Esophagus (tissue), 2 donors: Measurements from ENCODE around the gene ESRRA. TPM values are rescaled to one million over a fixed set of nuclear protein-coding genes. Genes with fewer than 3 reads are reported as not detected.

Experiments used
- H3K27ac ChIP-seq, 2 donors: one replicate each; pipeline ENCODE4 v1.5.1; 2013; ENCODE audit warnings: low read depth in 2 of 2, mild to moderate bottlenecking in 2 of 2, inconsistent platforms in 1 of 2, low read length in 1 of 2, moderate library complexity in 1 of 2
- H3K27me3 ChIP-seq, 2 donors: one replicate each; pipeline ENCODE4 v1.6.1; 2013; ENCODE audit warnings: low read length in 2 of 2, control low read depth in 1 of 2, mild to moderate bottlenecking in 1 of 2; ENCODE audit not compliant: insufficient read depth in 2 of 2, control insufficient read depth in 1 of 2
- H3K36me3 ChIP-seq, 2 donors: one replicate each; pipeline ENCODE4 v1.6.1; 2013; ENCODE audit warnings: low read length in 1 of 2; ENCODE audit not compliant: control insufficient read depth in 2 of 2, insufficient read depth in 2 of 2
- H3K4me1 ChIP-seq, 2 donors: one replicate each; pipeline ENCODE4 v1.6.1; 2013; ENCODE audit warnings: low read length in 1 of 2; ENCODE audit not compliant: control insufficient read depth in 2 of 2, insufficient read depth in 2 of 2
- H3K4me3 ChIP-seq, 2 donors: one replicate each; pipeline ENCODE4 v1.5.1; 2013; ENCODE audit warnings: low read length in 2 of 2, mild to moderate bottlenecking in 2 of 2, low read depth in 1 of 2, moderate library complexity in 1 of 2
- H3K9me3 ChIP-seq, 2 donors: one replicate each; pipeline ENCODE4 v1.6.1; 2013; ENCODE audit warnings: mild to moderate bottlenecking in 2 of 2, low read depth in 1 of 2, low read length in 1 of 2, moderate library complexity in 1 of 2; ENCODE audit not compliant: control insufficient read depth in 2 of 2, insufficient read depth in 1 of 2
- WGBS, 2 donors: extraction: QIAGEN DNeasy Blood & Tissue Kit; methylation state at CpG; one replicate each; pipeline ENCODE4 v1.1.7; 2013; 5-methylcytosine and 5-hydroxymethylcytosine counted together
- polyA plus RNA-seq, 2 donors: library from polyadenylated mRNA; stranded (reverse); fragments of 200-250 nt; gene quantifications; one replicate each; pipeline ENCODE4 v1.2.3, GENCODE V29; 2013
- donor health status: healthy with polysubstance abuse.
- donor health status: Bipolar disorder and iron deficiency.

ESRRA gene
- polyA plus RNA-seq, 2 donors, result 63.7 to 85.4 TPM

GRCh38 chr11:64348383-64349024, 43.2 kb downstream of the ESRRA start:
- H3K9me3 ChIP-seq, result no peaks in the 10 kb centered on the region
- H3K27ac ChIP-seq, result peak overlapping the region; percentile 86 to 87
- no peak overlapping the region for H3K4me3 ChIP-seq
- H3K4me1 ChIP-seq, result peaks cover 4 to 9% of the 10 kb centered on the region in 2 donors
- H3K36me3 ChIP-seq, result peaks cover 0 to 2% of the 10 kb centered on the region in 2 donors
- H3K27me3 ChIP-seq, result no peaks in the 10 kb centered on the region
- 63 to 74% methylated on average over 14 of the region's 14 CpGs for WGBS, 2 donors

GRCh38 chr11:64349025-64349387, 43.7 kb downstream of the ESRRA start:
- peaks cover 4 to 9% of the 10 kb centered on the region in 2 donors for H3K4me1 ChIP-seq
- no peaks in the 10 kb centered on the region for H3K27me3 ChIP-seq
- H3K4me3 ChIP-seq, result no peak overlapping the region
- peak overlapping the region in 1 of 2 donors; percentile 87 for H3K27ac ChIP-seq
- peaks cover 0 to 2% of the 10 kb centered on the region in 2 donors for H3K36me3 ChIP-seq
- 75 to 80% methylated on average over 7 of the region's 7 CpGs for WGBS, 2 donors
- no peaks in the 10 kb centered on the region for H3K9me3 ChIP-seq

- WGBS, 2 donors, result 79 to 80% methylated on average over 8 to 11 of the region's 11 CpGs
- H3K27ac ChIP-seq, result peak overlapping the region in 1 of 2 donors; percentile 87
- no peak overlapping the region for H3K4me3 ChIP-seq
Measured at GRCh38 chr11:64349404-64349803, 44.1 kb downstream of the ESRRA start.

GRCh38 chr11:64351136-64351631, 45.9 kb downstream of the ESRRA start:
- H3K36me3 ChIP-seq, result peaks cover 0 to 2% of the 10 kb centered on the region in 2 donors
- H3K4me1 ChIP-seq, result peaks cover 4 to 9% of the 10 kb centered on the region in 2 donors
- no peak overlapping the region for H3K4me3 ChIP-seq
- no peaks in the 10 kb centered on the region for H3K9me3 ChIP-seq
- H3K27ac ChIP-seq, result no peak overlapping the region
- WGBS, 2 donors, result 87 to 90% methylated on average over 17 to 18 of the region's 18 CpGs
- H3K27me3 ChIP-seq, result no peaks in the 10 kb centered on the region

More at GRCh38 chr11:64349404-64349803, 44.1 kb downstream of the ESRRA start:
- H3K27me3 ChIP-seq, result no peaks in the 10 kb centered on the region
- H3K9me3 ChIP-seq, result no peaks in the 10 kb centered on the region
- peaks cover 0 to 2% of the 10 kb centered on the region in 2 donors for H3K36me3 ChIP-seq
- peaks cover 4 to 9% of the 10 kb centered on the region in 2 donors for H3K4me1 ChIP-seq

GRCh38 chr11:64352099-64352994, 47.0 kb downstream of the ESRRA start:
- Histone ChIP-seq H3K27me3 (no peaks in the 10 kb centered on the region), H3K36me3 (peaks cover 0 to 2% of the 10 kb centered on the region in 2 donors), H3K9me3 (no peaks in the 10 kb centered on the region), H3K4me3 (no peak overlapping the region), H3K4me1 (peaks cover 4% of the 10 kb centered on the region in 2 donors), H3K27ac (no peak overlapping the region)
- 88 to 92% methylated on average over 30 to 33 of the region's 33 CpGs for WGBS, 2 donors

DNA sequence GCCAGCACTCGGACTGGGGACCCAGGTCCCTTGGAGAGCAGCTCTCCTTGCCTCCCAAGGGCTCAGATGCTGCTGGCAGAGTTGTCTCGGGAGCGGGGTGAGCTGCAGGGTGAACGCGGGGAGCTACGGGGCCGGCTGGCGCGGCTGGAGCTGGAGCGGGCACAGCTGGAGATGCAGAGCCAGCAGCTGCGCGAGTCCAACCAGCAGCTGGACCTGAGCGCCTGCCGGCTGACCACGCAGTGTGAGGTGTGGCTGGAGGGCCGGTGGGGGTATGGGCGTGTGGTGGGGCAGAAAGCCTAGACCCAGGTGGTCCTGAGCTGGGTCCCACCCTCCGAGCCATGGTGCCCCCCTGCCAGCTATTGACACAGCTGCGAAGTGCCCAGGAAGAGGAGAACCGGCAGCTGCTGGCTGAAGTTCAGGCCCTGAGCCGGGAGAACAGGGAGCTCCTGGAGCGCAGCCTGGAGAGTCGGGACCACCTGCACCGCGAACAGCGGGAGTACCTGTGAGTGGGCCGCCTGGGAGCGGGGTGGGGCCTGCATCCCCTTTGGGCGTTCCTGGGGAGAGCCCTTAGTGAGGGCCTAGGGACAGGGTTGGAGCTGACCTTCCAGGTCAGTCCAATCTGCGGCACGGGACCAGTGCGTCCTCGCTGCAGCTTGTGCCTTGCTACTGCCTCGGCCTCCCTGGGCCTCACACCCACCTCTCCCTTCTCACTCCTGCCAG, 47.8 kb downstream of the ESRRA start:
- no peaks in the 10 kb centered on the region for H3K27me3 ChIP-seq
- H3K4me1 ChIP-seq, result peaks cover 6 to 7% of the 10 kb centered on the region in 2 donors
- H3K4me3 ChIP-seq, result no peak overlapping the region
- peaks cover 0 to 2% of the 10 kb centered on the region in 2 donors for H3K36me3 ChIP-seq
- no peaks in the 10 kb centered on the region for H3K9me3 ChIP-seq
- 67 to 81% methylated on average over 33 to 34 of the region's 34 CpGs for WGBS, 2 donors
- H3K27ac ChIP-seq, result no peak overlapping the region

- peaks cover 0 to 2% of the 10 kb centered on the region in 2 donors for H3K36me3 ChIP-seq
Measured at GRCh38 chr11:64353715-64354506, 48.6 kb downstream of the ESRRA start.

GRCh38 chr11:64355078-64355940, 50.0 kb downstream of the ESRRA start:
- H3K4me3 ChIP-seq, result no peak overlapping the region
- H3K36me3 ChIP-seq, result peaks cover 0 to 2% of the 10 kb centered on the region in 2 donors
- H3K9me3 ChIP-seq, result no peaks in the 10 kb centered on the region
- WGBS, 2 donors, result 16 to 20% methylated on average over 23 of the region's 23 CpGs
- peak overlapping the region in 1 of 2 donors; percentile 8 for H3K27ac ChIP-seq
- no peaks in the 10 kb centered on the region for H3K27me3 ChIP-seq
- peaks cover 16 to 18% of the 10 kb centered on the region in 2 donors for H3K4me1 ChIP-seq

More at GRCh38 chr11:64353715-64354506, 48.6 kb downstream of the ESRRA start:
- H3K4me1 ChIP-seq, result peaks cover 9 to 12% of the 10 kb centered on the region in 2 donors
- no peaks in the 10 kb centered on the region for H3K27me3 ChIP-seq
- WGBS, 2 donors, result 82% methylated on average over 20 of the region's 20 CpGs
- no peak overlapping the region for H3K4me3 ChIP-seq
- no peaks in the 10 kb centered on the region for H3K9me3 ChIP-seq
- no peak overlapping the region for H3K27ac ChIP-seq
